Brain pericyte (primary cell): ENCODE results near the gene RNF43.

Source experiments
- DNase-seq: peaks from one replicate; pipeline ENCODE4 v3.0.0-alpha.2; 2012; ENCODE audit warnings: low read depth, low spot score

Gene RNF43

DNA sequence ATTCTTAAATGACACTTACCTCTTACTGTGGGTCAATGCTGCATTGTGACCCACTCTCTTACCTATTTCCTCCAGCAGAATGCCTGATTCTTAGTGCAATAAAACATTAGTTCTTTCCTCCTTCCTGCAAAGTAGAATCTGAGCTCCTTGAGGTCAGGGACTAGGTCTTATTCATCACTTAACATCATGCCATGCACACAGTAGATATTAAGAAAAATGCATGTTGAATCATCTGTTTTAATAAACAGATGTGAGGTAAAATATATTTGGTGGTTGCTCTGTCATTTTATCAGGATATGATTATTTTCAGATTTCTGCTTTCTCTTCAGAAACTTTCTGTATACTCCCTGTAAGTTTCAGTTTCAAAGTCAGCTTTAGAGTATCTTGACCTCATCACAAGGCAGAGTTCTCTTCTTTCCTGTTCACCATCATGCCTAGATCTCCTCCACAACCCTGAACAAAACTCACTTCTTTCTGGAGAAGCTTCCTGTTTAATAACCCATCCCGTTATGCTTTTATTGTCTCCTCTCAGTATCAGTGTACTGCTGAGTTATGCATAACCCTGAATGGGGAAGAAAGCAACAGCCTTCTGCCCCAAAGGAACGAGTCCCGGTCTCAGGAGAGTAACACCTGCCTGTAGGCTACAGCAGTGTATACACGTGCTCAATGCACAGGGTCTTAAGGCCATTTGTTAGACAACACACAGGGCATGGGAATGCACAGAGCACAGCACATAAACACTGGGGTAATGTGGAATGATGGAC is 35.0 kb downstream of the RNF43 start:
- no peak for DNase-seq

DNA sequence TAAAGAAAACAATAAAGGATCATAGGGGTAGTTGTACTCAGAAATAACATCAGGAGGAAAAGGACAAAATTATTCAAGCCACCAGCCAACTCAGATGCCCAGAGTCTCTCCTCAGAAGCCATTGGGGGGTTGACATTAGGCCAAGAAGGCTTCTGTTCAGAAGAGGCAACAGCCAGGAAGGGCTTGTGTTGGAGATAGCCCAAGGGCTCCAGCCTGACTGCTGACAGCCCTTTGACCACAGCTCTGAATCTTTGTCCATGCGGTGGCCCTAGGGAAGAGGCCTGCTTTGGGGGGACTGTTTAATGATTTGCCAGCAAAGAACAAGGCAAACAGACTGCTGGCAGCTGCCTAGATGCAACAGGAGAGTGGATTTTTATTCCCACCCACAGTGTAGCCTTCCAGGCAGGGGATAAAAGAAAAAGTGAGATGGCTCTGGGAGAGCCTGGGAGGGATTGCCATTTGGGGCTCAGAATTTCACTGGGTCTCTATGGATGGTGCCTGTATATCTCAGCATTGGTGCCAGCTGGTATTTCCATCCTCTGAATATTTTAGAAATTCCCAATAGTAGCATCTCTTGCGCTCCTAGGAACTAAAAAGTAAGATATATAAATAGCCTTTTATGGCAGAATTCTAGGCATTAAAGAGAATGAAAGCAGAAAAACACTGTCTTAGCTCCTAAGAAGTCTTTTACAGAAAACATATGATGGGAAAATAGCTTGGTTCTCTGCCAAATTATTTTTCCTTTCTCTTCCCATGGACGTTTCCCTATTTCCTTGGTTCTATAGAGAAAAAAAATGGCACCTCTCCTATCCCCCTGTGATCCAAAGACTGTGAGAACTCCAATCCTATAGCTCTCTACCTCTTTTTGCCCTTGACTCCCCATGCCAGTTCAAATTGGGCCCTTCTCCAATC is 36.0 kb downstream of the RNF43 start:
- no peak for DNase-seq

DNA sequence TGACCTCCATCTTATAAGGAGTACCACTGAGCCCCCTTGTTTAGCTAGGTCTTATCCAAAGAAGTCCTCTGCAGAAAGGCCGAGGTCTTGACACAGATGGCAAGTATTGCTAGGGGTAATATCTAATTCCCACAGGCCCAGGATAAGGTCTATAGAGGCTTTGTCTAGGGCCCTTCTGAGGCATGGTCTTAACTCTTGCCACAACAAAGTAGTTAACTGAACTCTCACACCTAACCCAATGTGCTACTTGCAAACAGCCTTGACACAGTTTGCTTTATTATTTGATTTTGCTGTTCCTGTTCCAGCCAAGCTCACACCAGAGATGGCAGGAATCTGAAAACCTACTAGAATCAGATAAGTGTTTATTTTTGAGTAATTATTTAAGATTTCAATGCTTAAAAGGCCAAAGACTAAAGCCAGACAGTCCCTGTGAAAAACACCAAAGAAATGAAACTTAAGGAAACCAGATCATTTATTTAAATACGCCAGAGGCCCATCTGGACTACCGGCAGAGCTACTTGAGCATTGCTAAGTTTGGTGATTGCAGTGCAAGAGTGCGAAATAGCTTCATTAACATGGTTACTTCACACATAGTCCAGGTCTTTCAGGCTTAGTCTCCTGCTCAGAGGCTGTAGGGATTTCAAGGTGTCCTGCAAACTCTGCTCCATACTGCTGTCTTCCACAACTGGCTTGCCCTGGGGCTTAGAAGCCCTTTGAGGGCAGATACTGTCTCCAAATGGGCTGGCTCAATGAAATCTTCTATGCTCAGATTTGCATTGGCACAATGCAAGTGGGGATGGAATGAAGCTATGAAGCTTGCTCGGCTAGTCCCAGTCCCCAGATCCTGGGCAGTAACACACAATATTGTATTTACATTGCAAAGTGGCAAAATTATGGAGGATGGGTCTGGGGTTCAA is 36.9 kb downstream of the RNF43 start:
- no peak for DNase-seq

DNA sequence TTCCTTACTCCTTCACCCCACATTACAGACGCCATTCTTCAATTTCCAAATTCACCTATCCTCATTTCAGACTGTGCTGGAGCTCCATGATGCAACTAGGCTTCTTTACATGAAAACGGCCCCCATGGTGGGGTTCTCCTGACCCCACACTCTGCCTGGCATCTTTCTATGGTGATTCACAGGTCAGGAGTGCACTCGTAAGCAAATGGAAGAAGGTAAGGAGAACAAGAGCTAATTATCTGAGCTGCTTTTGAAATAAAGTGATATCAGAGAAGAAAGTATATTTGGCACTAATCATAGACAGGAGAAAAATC is 37.9 kb downstream of the RNF43 start:
- no peak for DNase-seq

DNA sequence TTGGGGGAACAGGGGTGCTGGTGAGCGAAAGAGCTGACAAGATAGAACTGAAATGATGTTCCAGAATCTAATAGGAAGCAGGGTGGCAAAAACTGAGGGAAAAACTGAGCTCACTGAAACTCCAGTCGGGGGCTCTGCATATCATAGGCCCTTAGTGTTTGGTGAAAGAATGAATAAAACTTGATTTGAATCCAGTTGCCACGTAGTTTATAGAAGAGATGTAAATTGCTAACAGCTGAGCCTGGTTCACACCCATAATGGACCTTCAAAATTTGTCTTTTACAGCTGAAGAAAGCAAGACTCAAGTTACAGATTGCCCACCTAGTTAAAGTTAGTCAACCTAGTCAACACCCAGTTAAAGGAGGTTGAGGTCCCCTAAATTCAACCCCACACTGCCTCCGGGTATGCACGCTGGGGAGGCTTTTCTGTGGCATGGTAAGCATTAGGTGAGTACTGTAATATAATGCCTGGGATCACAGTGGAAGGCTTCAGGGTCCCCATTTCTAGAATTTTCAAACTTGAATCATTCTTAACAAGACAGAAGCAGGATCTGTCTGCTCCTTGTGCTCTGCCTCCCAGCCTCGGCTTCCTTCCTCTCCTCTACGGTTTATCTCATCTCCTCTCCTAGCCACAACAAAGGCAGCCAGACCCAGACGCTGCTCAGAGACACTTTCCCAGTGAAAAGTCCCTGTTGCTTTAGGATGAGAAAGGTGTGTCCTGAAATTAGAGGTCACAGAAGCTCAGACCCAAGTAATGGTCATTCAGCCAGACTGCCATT is 38.4 kb downstream of the RNF43 start:
- no peak for DNase-seq

DNA sequence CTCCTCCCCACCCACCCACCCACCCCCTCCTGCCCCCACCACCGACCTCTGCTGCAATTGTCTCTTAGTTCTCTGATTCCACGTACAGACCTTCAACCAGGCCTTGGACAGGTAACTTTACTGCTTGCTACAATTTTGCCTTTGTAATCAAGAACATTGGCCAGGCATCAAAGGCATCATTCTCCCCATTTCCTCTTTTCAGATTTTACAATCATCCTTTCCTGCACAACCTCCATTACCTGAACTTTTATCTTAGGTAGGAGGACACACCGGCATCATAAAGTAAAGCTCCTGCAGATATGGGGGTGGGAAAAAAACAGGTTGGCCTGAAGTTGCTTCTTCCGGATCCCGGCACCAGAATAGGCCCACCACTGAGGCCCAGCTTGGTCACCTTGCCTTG is 39.7 kb downstream of the RNF43 start:
- no peak for DNase-seq

DNA sequence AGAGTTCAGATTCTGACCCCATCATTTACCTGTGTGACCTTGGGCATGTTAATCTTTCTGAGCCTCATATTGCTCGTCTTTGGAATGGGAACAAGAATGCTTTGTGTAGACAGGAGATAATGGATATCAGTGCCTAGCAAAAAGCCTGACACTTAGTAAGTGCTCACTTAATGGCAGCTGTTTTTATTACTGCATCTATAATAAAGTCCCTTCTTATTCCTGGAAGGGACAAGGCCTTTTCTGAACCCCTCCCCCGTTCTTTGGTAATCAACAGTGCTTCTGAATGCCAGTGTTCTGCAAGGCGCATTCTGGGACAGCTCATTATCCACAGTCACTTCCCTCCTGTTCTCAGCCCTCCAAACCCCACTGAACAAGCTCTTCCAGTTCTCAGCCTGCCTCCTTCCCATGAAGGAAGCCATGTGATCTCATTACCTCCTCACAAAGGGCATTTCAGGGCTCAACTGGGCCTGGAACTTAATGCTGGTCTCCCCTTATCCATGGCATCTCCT is 40.2 kb downstream of the RNF43 start:
- no peak for DNase-seq

DNA sequence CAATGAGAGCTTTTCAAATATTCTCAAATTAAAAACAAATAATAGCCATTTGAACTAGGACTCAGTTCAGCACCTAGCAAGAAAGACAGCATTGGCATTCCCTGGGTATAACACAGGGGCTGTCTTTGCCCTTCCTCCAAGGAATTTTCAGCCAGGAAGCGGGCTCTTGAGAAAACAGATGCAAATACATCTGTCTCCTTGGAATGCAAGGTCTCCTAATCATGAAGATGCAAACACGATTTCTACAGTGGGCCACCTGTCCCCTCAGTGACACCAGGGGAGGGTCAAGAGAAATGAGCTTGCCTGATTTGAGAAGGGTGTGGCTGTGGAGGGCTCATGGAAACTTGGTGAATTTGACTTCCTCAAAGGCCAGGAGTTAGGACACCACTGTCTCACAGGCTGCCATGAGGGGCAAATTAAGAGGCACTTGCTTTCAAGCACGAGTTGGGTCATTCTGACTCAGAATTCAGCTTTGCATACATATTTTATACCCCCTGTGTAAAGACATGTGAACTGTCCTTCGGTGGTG is 40.8 kb downstream of the RNF43 start:
- no peak for DNase-seq

DNA sequence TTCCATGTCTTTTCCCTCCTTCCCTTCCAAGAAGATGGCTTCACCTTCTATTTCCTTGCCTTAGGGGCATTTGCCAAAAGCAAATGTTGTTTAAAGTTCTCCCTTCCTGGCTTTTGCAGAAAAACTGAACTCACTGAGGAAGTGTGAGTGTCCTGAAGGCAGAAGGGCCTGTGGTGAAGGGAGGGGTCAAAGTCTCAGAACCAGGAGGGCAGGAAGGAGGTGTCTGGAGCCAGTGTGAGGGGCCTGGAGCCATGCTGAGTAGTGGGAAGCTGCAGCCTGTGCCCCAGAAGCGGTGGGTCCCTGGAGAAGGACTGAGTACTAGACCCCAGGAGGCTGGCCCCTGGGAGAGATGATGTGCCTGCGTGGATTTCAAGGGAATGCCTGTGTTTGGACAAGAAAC is 41.5 kb downstream of the RNF43 start:
- no peak for DNase-seq

DNA sequence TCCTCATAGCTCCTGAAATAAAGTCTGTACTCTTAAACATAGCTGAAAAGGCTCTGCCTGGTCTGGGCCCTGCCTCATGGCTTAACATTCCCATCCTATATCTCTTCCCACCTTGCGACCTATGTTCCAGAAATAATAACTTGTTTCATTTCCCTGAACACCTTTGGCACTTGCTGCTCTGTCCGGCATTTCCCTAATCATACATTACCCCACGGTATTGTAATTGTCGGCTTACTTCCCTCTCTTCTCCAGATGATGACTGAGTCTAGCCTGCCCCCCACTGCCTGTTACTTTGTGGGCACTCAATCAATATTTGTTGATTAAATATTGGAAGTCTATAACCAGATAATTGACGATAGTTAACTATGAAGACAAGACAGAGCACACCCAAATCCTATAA is 42.1 kb downstream of the RNF43 start:
- DNase-seq = no peak

DNA sequence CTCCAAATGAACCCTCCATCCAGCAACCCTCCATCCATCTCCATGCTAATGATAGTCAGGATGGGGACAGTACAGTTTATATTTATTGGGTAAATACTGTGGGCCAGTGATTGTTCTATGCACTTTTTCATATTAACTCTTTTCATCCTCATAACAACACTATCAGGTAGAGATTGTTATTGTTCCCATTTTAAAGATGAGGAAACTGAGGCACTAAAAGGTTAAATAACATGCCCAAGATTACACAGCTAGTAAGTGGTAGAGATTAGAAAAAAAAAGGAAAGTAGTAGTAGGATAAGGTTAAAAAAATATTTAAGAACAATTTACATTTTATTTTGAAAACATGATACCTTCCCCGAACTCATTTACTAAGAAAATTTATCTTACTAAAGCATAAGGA is 43.4 kb downstream of the RNF43 start:
- no peak for DNase-seq

DNA sequence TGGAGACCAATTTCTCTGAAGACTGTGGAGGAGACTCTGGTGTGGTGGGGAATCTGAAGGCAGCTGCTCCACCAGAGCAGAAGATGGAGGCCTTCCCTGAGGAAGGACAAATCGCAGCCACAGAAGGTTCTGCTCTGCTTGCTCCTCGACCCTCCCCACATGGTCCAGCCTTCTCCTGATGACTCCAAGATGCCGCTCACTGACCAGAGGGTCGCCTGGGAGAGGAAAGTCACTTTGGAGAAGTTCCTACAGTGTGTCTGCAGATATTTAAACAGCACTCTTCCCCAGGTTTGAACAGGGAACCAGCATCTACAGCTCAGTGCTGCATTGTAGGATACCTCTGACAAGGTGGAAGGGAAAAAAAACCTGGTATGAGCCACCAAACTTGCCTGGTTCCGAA is 44.3 kb downstream of the RNF43 start:
- DNase-seq = no peak

DNA sequence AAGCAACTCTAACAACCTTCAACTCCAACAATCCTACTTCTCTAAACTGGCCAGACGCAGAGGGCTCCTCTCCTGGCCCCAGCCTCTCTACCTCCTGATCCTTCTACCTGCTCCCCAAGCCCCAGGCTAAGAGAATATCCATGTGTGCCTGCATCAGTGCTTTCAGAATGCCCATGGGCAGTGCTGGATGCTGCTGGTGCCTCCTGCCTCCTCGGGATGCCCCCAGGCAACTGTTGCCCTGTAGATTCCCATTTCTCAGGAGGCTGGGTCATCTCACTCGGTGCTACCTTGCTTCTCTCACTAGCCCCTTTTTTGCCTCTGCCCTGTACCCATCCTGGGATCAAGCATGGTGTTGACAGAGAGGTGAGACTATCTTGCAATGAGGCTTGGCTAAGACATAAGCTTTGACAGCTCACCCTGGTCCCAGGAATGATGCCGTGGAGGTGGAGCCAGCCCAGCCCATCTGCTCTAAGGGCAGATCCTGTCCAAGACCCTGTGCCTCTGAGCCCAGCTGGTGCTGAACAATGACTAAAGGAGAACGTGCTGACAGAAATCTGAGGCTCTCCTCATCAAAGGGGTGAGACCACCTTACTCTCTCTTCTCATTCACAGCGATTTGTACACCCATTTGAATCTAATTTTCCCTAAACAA is 45.9 kb downstream of the RNF43 start:
- DNase-seq = no peak

DNA sequence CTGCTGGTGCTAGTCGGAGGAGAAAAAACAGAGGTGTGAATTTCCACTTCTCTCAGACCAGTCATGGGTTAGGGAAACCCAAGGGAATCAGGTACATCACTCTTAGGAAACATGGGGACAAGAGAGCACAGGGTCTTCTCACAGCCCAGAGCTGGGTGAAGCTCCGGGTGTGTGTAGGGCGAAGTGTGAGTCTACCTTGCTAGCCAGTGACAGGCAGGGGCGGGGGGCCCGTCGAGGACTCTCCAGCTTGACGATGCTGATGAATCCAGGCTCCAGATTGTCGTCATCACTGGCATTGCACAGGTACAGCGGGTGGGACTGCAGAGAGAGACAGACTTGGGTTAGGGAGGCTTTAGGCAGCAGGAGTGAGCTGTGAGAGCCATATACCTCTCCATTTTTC is 46.6 kb downstream of the RNF43 start:
- no peak for DNase-seq

DNA sequence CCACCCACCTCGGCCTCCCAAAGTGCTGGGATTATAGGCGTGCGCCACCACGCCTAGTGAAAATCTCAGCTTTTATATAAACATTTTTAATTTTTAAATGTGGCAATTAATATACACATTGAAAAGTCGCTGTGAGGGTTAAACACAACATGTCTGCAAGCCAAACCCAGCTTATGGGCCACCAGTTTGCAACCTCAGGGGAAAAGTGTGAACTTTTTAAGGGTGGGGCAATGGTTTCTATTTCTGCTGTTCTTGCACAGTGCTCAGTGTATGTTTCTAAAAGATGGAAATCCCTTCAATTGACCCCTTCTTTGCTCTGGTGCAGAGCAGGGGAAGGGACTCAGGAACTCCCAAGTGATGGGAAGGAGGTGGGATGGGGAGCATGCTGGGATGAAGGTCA is 47.0 kb downstream of the RNF43 start:
- no peak for DNase-seq

DNA sequence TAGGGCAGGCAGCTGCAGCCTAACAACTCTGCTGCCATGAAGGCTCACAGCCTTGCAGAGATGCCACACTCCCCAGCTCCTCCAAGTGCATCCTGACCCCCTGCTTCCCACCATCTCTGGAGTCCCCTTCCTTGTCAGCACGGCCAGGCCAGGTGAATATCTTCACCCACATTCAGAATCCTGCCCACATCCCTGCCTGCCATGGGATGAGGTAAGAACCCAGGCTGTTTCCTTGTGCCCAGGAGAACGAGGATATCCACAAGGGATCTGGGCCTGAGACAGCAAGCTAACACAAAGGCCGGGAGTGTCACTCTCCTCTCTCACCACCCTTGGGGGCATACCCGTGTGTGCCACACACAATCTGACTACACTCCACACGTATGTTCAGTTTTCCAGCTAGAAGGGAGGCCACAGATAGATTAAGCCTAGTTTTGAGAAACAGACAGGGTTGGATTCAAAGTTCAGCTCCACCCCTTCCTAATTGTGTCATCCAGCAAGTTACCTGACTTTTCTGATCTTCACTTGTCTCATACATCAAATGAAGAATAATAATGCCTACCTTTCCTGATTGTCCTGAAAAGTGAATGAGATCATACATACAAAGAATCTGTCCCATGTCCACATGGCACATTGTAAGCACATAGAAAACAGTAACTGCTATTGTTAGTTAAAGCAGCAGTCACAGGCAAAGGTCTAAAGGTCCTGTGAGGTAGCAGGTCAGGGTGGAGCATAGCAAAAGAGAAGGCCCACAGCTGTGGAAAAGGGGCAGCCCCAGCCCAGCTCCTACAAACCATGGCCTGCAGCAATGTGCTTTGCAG is 47.9 kb downstream of the RNF43 start:
- no peak for DNase-seq

DNA sequence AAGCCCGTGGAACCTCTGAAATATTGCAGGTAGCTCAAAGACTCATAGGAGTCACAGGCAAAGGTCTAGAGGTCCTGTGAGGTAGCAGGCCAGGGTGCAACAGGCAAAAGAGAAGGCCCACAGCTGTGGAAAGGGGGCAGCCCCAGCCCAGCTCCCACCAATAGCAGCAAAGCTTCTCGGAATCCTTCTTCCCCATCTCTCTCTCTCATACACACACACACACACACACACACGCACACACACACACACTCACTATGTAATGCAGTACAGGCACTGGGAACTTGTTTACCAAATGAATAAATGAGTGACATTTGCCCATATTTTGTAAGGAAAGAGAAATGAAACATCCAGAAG is 48.5 kb downstream of the RNF43 start:
- DNase-seq = no peak
